ENCODE results near the gene BRINP1.

GRCh38 chr9:119278171-119278570 lies 91.1 kb downstream of the BRINP1 start:
- TF ChIP-seq GATA2 (IDR thresholded peaks at IDR 0.05; ENCODE audit: low read depth, low read length) (no peak), GATA3 (IDR thresholded peaks at IDR 0.05; ENCODE audit: low read depth, low read length) (no peak)
